ENCODE data around the gene ZBTB48.
"Not testable (repeated sequence)": the region's sequence is repeated elsewhere in the genome, so short reads cannot be mapped to it uniquely, and the experiment has no call there.

ZBTB48 gene

GRCh38 chr1:6635910-6636760 lies 56.3 kb downstream of the ZBTB48 start:
- DNase-seq: no peak

- DNase-seq: not testable (repeated sequence)
Measured at GRCh38 chr1:6636778-6637177, 57.0 kb downstream of the ZBTB48 start.

- DNase-seq: no peak
Measured at GRCh38 chr1:6637770-6638169, 58.0 kb downstream of the ZBTB48 start.

- no peak for DNase-seq
Measured at GRCh38 chr1:6638226-6638625, 58.4 kb downstream of the ZBTB48 start.
